ENCODE results near the gene TEX13B. TPM values are rescaled to one million over a fixed set of nuclear protein-coding genes. Genes with fewer than 3 reads are reported as not detected.

Gene TEX13B
- total RNA-seq, 1 donor from 2014 or later: not detected

- FAIRE-seq: no peak
These were observed 42.1 kb downstream of the TEX13B start for GRCh38 chrX:107940095-107940494.

GRCh38 chrX:107936434-107936730 is 45.8 kb downstream of the TEX13B start:
- no peak for DNase-seq (ENCODE audit: low spot score in 2 of 2)
- FAIRE-seq: no peak

More at GRCh38 chrX:107940095-107940494, 42.1 kb downstream of the TEX13B start:
- no peak for DNase-seq (ENCODE audit: low spot score in 2 of 2)

GRCh38 chrX:107935664-107936433 is 46.3 kb downstream of the TEX13B start:
- FAIRE-seq (no peak), DNase-seq (ENCODE audit: low spot score in 2 of 2) (peak in 1 of 2 donors; percentile 6)

DNA sequence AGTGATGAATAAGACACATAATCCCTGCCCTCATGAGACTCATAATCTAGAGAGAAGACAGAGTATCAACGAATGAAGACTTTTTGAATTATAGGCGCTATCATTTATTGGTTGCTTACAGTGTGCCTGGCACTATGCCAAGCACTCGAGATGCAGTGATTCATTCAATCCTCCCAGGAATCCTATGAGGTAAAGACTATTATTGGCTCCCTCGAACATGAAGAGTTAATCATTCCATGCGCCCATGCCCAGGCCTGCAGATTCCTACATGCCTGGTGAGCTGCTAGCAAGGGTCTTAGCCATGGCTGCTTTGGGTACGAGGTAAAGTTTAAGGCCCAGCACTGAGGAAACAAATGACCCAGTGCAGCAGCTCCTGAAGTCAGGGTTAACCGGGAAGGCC is 47.0 kb downstream of the TEX13B start:
- DNase-seq (ENCODE audit: low spot score in 2 of 2) (no peak), FAIRE-seq (no peak)

GRCh38 chrX:107934262-107934661 is 47.9 kb downstream of the TEX13B start:
- FAIRE-seq (no peak), DNase-seq (ENCODE audit: low spot score in 2 of 2) (no peak)

Other genes starting within 250 kb of the TEX13B start
- 46.5 TPM for gene TSC22D3, start 206.6 kb downstream of the TEX13B start, total RNA-seq
- not detected for gene NCBP2L, start 204.6 kb downstream of the TEX13B start, total RNA-seq
- 12.6 TPM for gene MID2, start 156.5 kb downstream of the TEX13B start, total RNA-seq
- 0.41 TPM for gene VSIG1, start 62.7 kb upstream of the TEX13B start, total RNA-seq
- 124 TPM for gene PSMD10, start 109.2 kb upstream of the TEX13B start, total RNA-seq
- 7.3 TPM for gene ATG4A, start 109.4 kb upstream of the TEX13B start, total RNA-seq